Lower lobe of right lung (tissue), 2 donors: ENCODE measurements around the gene TTC7B. TPM values are rescaled to one million over a fixed set of nuclear protein-coding genes. Genes with fewer than 3 reads are reported as not detected.
"Not testable (repeated sequence)": the region's sequence is repeated elsewhere in the genome, so short reads cannot be mapped to it uniquely, and the experiment has no call there.

Experiments
- ATAC-seq, 2 donors: fragments of 200-7000 bp; cut with Tn5 transposase; one replicate each; pipeline ENCODE4 v1.9.1; 2020 to 2022; ENCODE audit warnings: mild to moderate bottlenecking in 2 of 2, moderate library complexity in 2 of 2
- DNase-seq: peaks from one replicate; pipeline ENCODE4 v3.0.0-alpha.2; 2020
- H3K27ac ChIP-seq: fragments of 200-600 bp; one replicate; pipeline ENCODE4 v1.8.0; 2022
- H3K27me3 ChIP-seq: fragments of 200-600 bp; one replicate; pipeline ENCODE4 v1.8.0; 2022; ENCODE audit warnings: low read depth
- H3K36me3 ChIP-seq: fragments of 200-600 bp; one replicate; pipeline ENCODE4 v1.8.0; 2022; ENCODE audit warnings: mild to moderate bottlenecking
- H3K4me1 ChIP-seq: fragments of 200-600 bp; one replicate; pipeline ENCODE4 v1.8.0; 2022
- H3K4me3 ChIP-seq: fragments of 200-600 bp; one replicate; pipeline ENCODE4 v1.8.0; 2022; ENCODE audit warnings: mild to moderate bottlenecking
- H3K9me3 ChIP-seq: fragments of 200-600 bp; one replicate; pipeline ENCODE4 v1.8.0; 2022
- intact Hi-C: fragments of 100-400 bp; cut with DNase I; formaldehyde crosslinking; loops from one replicate; pipeline ENCODE4 v1.11.0; 2022
- total RNA-seq: library from RNA; stranded (reverse); fragmentation: NEBNext Ultra II Directional; extraction: Animal tissue kit (Norgen Biotek cat#: 25700); gene quantifications from one replicate; pipeline ENCODE4 v1.2.1, GENCODE V29; 2021
- TF ChIP-seq, protein P1 (sequence below): fragments of 200-600 bp; IDR thresholded peaks from one replicate; pipeline ENCODE4 v1.8.0; 2022; ENCODE audit warnings: antibody characterized with exemption, mild to moderate bottlenecking
- donor health status: DM: no; HTN: yes; CAD: no; lungs with severe emphysema.

The TTC7B gene
- total RNA-seq, 1 donor from 2014 or later = 54.1 TPM

DNA sequence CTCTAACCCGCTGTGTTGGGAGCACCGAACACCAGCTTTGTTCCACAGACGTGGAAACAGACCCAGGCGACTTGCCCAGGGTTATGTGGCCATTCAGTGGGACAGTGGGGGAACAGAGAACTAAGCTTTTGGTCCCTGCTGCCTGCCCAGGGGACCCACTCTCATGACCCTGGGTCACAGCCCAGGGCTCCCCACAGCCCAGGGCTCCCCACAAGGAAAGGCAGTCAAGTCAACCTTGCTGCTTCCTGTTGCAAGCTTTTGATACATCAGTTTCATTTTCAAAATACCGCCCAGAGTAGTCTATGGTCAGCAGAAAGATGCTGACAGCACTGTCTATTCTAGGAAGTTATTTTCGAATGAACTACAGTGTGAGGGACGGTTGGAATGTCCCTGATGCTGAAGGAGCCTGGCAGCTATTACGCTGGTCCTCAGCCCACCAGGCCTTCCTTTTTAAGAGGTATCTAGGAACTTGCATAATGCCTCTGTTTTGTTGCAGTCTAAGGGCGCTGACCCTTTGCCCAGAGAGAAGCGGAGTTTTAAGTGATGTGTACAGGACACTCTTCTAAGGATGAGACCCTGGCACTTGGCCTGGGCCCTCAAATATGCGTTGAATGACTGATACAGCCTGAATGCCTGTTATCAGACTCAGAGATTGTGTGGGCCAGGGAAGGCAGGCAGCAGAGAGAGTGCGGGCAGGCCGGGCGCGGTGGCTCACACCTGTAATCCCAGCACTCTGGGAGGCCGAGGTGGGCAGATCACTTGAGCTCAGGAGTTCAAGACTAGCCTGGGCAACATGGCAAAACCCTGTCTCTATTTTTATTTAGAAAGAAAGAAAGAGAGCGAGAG is 12.6 kb upstream of the TTC7B start:
- H3K4me1 ChIP-seq = peaks cover 17% of the 10 kb centered on the region
- TF ChIP-seq, protein P1, sequence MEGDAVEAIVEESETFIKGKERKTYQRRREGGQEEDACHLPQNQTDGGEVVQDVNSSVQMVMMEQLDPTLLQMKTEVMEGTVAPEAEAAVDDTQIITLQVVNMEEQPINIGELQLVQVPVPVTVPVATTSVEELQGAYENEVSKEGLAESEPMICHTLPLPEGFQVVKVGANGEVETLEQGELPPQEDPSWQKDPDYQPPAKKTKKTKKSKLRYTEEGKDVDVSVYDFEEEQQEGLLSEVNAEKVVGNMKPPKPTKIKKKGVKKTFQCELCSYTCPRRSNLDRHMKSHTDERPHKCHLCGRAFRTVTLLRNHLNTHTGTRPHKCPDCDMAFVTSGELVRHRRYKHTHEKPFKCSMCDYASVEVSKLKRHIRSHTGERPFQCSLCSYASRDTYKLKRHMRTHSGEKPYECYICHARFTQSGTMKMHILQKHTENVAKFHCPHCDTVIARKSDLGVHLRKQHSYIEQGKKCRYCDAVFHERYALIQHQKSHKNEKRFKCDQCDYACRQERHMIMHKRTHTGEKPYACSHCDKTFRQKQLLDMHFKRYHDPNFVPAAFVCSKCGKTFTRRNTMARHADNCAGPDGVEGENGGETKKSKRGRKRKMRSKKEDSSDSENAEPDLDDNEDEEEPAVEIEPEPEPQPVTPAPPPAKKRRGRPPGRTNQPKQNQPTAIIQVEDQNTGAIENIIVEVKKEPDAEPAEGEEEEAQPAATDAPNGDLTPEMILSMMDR = no peak
- H3K4me3 ChIP-seq = peak overlapping the region; percentile 55
- H3K27ac ChIP-seq = peak overlapping the region; percentile 83
- H3K27me3 ChIP-seq = no peaks in the 10 kb centered on the region
- DNase-seq (peak; percentile 46), ATAC-seq (peak; percentile 58 to 67)
- H3K36me3 ChIP-seq = no peaks in the 10 kb centered on the region
- intact Hi-C loops = no loop called here
- H3K9me3 ChIP-seq = peaks cover 6% of the 10 kb centered on the region

DNA sequence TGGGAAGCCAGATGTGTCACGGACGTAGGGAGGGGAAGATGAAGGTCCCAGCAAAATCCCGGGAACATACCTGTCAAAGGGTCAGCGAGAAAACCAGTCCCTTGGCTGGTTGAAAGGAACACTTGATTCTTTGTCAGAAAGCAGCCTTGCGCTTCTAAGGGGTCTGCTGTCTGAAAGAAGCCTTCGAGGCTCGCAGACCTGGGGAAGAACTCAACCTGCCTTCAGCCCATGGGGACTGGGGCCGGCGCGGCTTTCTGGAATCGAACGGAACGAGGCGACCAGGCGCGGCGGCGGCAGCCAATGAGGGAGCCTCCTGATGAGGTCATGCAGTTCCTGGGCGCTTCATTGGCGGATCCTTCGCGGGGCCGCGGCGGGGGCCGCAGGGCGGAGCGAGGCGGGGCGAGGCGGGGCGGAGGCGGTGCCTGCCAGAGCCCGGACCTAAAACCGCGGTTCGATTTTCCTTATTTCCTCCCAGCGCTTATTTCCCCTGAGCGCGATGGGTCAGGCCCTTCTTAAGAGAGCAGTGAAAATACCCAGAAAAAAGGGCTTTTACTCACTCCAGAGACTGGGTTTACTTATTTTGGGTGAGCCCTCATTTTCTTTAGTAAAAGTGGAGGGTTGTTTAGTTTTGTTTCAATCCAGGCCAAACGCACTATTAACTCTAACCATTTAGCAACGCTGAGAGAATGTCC is 11.8 kb upstream of the TTC7B start:
- H3K36me3 ChIP-seq = no peaks in the 10 kb centered on the region
- peaks cover 17% of the 10 kb centered on the region for H3K4me1 ChIP-seq
- H3K27ac ChIP-seq = peak overlapping the region; percentile 83
- peaks cover 13% of the 10 kb centered on the region for H3K9me3 ChIP-seq
- peak; percentile 99 to 100 for ATAC-seq
- TF ChIP-seq, protein P1 = no peak
- peak; percentile 94 for DNase-seq
- H3K27me3 ChIP-seq = no peaks in the 10 kb centered on the region
- intact Hi-C loops = no loop called here
- H3K4me3 ChIP-seq = peak overlapping the region; percentile 55

DNA sequence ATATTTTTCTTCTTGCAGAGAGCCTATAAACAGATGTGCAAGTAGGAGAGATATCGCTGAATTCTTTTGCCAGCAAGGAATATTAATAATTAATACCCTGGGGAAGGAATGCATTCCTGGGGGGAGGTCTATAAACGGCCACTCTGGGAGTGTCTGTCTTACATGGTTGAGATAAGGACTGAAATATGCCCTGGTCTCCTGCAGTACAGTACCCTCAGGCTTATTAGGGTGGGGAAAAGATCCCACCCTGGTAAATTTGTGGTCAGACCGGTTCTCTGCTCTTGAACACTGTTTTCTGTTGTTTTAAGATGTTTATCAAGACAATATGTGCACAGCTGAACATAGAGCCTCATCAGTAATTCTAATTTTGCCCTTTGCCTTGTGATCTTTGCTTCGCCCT is 7.3 kb upstream of the TTC7B start:
- H3K27me3 ChIP-seq, H3K36me3 ChIP-seq, H3K27ac ChIP-seq, DNase-seq, ATAC-seq, intact Hi-C loops, H3K4me3 ChIP-seq, H3K4me1 ChIP-seq: not testable (repeated sequence)
- H3K9me3 ChIP-seq = peaks cover 19% of the 10 kb centered on the region

DNA sequence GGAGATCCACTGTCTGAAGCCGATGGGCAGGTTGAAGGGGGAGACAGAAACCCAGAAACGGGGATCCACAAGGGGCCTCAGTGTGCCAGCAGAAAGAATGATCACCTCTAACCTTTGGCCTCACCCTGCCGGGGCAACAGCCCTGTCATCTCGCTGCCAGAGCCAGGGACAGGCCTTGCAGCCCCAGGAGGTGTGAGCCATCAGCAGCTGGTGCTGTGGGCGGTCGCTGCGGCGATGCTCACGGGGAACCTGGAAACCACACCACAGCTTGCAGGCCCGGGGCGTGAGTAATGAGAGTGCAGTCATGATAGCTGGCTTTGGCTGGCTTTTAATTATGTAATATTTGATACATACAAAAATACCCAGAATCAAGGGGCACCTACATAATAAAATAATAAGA is 4.7 kb upstream of the TTC7B start:
- Histone ChIP-seq H3K4me1 (no peaks in the 10 kb centered on the region), H3K4me3 (no peak overlapping the region), H3K9me3 (peaks cover 19% of the 10 kb centered on the region), H3K36me3 (no peaks in the 10 kb centered on the region), H3K27me3 (no peaks in the 10 kb centered on the region), H3K27ac (no peak overlapping the region)
- TF ChIP-seq, protein P1 = no peak
- ATAC-seq (peak in 1 of 2 donors; percentile 19), DNase-seq (no peak)
- intact Hi-C loops = no loop called here

DNA sequence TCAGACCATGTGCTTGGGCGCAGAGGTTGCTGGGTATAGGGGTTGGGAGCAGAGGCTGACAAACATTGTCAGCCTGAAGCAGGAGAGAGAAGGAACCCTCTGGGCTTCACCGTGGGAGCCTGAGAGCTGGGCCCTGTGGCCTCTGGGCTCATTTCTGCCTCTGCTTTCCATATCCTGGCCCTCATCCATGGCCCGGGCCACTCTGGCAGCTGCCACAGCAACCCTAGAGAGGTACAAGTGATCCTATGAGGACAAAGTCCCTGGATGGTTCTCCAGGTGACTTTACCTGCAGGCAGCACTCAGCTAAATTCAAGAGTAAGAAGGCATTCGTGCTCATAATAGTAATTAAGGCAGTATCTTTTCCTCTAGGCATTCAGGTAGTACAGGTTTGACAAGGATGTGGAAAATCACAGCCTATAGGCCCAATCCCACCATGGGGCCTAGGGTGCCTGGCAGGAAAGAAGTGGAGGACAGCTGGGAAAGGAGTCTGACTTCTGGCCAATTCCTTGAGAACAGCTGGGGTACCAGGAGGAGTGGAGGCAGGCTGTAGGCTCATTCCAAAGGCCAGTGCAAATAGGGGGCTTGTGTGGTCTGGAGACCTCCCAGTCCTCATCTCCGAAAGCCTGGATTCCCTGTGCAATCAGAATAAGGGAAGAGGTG is 3.6 kb upstream of the TTC7B start:
- intact Hi-C loops = no loop called here
- ATAC-seq = no peak
- Histone ChIP-seq H3K4me3 (no peak overlapping the region), H3K36me3 (no peaks in the 10 kb centered on the region), H3K4me1 (peaks cover 8% of the 10 kb centered on the region), H3K27ac (no peak overlapping the region), H3K27me3 (no peaks in the 10 kb centered on the region), H3K9me3 (peaks cover 19% of the 10 kb centered on the region)
- TF ChIP-seq, protein P1 = no peak
- no peak for DNase-seq
